ENCODE data around the gene PRPF40B. TPM values are rescaled to one million over a fixed set of nuclear protein-coding genes. Genes with fewer than 3 reads are reported as not detected.
A peak's percentile ranks its signal among the peaks of the same experiment; 100 is the strongest.

The PRPF40B gene
- total RNA-seq, 1 donor from 2014 or later, result 16.1 TPM

DNA sequence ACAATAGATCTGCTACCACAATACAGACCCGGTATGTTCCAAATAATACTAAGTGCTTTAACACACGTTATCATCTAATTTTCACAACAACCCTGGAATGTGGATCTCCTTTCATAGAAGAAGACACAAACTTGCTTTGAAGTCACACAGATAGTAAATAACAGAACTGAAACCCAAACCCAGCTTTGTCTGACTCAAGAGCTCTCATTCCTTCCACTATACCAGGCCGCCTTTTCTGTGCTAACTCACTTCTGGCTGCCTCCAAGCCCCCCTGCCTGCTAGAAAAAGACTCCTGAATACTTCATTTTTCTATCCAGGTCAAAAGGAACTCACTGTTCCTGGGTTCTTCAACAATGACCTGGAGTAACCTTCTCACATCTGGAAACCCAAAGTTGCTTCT is 37.8 kb downstream of the PRPF40B start:
- ATAC-seq, result no peak

DNA sequence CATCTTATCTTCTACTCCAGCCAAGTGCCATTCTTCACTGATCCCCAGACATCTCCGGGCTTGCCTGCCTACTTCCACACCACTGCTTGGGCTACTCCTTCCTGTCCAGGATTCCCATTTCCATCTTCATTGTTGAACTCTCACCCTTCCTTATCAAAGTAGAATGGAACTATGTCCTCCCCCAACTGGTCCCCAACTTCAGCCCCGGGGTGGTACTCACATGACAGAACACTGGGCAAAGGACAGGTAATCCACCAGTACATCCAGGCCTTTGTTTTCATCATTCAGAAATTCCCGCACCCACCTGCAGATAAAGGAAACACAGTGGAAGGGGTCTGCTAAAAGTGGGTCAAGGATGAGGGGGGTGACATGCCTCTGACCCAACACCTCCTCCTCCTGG is 38.4 kb downstream of the PRPF40B start:
- ATAC-seq, result no peak

DNA sequence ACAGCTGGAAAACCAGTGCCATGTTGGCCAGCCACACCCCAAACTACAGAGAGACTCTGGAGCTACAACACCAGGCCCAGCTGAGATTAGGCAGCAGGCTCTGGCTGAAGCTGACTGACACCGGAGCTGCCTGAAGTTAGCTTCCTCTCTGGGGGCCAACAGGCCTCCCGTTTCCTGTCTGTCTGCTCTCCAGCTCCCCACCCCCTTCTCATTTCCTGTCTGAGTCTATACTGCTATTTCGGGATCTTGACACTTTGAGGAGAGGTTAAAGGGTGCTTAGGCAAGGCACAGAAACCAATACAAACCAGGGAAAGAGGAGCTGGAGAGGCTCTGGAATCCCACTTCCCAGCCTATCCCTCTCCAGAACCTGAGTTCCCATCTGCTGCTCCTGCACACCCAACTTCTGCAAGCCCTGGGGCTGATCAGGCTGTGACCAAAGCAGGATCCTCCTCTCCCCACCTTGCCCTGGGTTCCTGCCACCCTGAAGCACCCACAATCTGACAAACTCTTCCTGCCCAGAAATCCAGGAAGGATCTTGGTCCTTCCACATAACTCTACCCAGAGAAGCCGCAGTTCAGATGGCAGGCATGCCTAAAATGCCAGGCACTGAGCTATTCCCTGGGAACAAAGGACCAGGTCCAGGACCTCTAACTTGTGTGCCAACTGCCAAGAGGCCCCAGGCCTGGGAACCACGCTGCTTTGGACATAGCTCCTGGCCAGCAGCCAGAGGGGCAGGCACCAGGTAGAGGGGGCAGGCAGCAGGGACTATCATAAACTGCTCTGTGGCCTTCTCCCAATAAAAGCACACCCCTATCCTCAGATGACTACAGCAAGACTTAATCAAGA is 39.9 kb downstream of the PRPF40B start:
- ATAC-seq, result peak; percentile 66

DNA sequence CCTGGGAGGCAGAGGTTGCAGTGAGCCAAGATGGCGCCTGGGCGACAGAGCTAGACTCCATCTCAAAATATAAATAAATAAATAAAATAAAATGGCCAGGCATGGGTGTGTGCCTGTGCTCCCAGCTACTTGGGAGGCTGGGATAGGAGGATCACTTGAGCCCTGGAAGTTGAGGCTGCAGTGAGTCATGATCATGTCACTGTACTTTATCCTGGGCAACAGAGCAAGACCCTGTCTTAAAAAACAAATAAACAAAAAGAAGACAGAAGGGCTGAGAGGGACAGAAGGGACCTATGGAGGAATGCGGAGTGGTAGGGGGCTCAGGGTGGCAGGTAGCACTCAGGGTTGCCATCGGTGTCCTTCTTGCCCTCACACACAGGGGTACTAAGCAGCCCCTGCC is 40.8 kb downstream of the PRPF40B start:
- no peak for ATAC-seq

DNA sequence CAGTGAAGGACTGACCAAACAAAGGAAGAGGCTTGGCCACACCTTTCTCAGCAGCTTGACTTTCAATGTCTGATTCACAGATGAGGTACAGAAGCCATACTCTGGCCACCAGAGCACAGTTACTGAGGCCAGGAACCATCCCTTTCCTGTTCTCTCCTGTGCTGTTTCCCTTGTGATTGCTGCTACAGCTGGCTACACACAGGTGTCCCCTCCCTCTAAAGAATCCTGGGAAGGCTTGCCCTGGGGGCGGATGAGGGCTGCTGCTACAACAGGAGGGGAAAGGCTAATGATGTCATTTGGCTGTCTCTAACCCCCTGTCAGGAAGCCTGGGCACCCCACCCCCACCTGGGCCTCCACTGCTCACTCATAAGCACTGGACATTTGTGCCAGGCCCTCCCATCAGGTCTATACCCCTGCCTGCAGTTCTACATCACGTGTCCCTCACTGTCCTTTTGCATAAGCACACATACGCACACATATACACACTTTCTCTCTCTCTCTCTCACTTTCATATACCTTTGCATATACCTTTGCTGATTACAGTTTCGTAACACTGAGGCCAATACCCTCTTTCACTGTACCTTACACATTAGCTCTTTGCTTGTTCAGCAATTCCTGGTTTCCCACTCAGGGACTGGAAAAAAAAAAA is 41.4 kb downstream of the PRPF40B start:
- ATAC-seq, result peak; percentile 30

DNA sequence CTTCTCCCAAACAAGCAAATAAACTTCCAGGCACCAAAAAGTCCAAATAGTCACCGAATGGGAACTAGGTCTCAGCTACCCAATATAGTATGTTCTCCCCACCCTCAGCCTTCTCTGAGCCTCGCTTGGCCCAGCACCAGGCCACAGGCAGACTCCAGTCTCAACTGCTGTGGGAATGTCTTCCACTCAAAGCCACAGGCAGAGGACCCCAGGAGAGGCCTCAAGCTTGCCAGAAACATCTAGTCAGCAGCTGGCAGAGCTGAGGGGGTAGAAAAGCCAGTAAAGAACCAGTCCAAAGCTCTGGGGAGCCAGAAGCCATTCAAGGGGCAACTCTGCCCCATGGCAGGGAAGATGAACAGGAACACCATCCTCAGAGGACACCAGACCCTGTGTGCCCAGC is 42.0 kb downstream of the PRPF40B start:
- ATAC-seq, result no peak

DNA sequence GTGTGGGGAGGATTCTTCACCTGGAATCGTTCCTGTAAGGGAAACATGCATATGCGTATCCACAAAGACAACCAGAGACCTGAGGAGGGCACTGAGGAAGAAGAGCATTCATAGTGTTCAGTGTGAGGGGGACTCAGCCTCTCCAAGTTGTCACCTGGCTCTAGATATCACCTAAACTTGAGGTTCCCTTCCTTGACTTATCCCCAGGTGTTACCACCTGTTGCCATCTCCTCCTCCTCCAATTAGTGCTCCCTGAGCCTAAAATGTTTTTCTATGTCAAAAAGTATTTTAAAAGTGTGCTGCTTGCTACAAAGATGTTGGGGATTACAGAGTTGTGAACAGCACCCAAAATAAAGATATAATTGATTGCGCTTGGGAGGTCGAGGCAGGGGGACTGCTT is 42.8 kb downstream of the PRPF40B start:
- ATAC-seq, result no peak

DNA sequence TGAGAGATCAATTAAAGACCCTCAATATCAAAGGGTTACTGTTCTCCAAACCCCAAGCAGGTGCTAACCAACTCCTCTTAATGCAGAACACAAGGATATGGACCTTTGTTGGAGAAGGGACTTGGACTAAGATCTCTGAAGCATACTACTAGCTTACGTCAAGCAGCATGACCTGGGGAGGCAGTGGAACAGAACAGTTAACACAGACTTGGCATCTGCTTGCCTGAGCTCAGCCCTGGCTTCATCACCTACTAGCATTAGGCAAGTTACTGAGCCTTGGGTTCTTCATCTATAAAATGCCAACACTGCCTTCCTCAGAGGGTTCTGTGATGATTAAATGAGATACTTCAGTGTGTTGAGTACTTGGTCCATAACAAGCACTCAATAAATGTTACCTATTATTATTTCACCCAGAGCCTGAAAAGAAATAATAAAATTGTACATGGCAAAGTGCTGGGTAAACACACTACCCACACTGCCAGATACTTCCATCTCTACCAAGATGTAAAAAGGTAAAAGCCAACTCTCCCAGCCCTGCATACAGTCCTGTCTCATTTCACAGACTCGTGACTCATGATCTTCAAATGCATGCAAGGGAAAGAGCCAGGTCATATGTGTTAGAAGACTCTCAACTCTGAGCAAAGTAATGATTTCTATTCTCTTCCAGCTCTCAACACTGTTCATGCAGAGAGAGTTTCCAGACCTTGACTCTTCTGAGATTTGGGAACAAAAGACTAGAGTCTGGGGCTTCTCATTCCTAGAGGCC is 44.1 kb downstream of the PRPF40B start:
- no peak for ATAC-seq

DNA sequence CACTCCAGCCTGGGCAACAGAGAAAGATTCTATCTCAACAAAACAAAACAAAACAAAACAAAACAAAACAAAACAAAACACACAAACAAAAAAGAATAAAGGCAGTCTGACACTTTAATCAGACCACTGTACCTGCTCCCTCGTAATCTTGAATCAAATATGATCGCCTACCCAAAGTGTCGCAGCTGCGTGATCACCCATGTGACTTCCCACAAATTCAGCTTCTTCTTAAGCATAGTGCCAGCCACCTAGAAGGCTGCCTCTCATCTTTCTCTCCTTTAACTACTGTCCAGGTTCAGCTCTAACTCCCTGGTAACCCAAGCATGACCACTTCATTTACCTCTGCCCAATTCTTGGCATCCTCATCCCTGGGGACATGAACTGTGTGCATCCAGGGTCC is 46.4 kb downstream of the PRPF40B start:
- ATAC-seq, result no peak

DNA sequence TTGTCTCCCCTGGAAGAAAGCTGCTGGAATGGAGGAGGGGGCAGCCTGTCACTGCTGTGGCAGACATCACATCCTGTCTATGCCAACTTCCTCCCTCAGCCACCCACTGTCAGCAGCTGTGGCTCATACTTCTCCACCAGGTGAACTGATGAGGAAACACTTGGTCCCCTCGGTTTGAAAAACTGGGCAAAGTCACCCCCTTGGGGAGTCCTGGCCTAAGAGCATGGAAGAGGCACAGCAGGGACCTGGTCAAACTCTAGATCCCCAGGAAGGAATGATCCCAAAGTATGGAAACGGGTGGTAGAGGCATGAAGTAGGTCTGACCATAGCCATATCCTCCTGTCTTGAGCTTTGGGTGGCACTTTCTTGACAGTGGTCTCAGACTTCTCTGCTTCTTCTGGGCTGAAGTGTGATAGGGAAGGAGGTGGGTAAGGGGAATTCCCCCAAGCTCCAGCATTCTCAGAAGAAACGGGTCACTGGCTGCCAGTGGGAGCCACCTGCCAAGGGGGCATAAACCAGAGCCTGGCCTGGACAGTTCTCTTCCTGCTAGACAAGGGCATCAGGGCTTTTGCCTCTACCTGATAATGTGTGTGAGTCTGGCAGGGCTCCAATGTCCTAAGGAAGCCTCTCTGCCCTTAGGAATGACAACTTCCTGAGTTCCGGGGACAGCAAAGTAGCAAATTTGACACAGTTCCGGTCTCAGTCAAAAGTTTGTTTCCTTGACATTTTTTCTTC is 47.8 kb downstream of the PRPF40B start:
- peak; percentile 40 for ATAC-seq

DNA sequence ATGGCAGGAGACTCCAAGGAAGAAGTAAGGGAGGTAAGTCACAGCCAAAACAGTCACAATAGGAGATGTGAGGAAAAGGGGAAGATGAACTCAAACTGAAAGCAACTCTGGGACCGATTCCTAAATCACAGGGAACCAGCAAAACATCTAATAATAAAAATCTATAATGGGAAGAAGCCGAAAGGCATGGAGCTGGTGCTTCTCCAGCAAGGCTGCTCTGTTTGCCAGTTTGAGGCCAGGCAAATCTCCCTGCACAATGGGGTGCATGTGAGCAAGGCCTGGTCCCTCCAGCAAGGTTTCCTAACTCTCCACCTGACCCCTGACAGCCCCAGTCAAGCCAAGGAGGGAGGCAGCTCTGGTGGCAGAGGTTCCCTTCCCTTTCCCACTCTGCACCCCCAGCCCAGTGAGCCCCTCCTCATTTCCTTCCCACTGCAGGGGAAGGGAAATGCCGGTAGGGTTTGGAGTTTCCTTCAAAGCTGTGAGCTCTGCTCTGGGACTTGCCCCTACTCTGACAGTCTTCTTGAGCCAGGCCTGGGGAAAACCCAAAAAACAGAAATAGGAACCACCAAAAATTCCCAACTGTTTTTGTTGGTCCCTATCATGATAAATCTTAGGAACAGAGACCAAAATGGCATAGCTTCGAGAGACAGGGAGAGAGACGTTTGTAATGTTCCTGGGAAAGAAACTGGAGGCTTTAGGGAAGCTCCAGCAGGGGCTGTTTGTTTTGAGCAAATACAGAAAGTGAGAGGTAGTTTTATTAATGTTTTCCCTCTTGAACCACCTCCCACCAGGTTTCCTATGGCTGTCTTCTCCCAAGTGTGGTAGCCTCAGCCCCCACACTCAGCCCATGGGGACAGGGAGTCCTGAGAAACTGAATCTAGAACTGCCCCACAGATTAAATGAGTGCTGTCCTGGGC is 49.2 kb downstream of the PRPF40B start:
- no peak for ATAC-seq

DNA sequence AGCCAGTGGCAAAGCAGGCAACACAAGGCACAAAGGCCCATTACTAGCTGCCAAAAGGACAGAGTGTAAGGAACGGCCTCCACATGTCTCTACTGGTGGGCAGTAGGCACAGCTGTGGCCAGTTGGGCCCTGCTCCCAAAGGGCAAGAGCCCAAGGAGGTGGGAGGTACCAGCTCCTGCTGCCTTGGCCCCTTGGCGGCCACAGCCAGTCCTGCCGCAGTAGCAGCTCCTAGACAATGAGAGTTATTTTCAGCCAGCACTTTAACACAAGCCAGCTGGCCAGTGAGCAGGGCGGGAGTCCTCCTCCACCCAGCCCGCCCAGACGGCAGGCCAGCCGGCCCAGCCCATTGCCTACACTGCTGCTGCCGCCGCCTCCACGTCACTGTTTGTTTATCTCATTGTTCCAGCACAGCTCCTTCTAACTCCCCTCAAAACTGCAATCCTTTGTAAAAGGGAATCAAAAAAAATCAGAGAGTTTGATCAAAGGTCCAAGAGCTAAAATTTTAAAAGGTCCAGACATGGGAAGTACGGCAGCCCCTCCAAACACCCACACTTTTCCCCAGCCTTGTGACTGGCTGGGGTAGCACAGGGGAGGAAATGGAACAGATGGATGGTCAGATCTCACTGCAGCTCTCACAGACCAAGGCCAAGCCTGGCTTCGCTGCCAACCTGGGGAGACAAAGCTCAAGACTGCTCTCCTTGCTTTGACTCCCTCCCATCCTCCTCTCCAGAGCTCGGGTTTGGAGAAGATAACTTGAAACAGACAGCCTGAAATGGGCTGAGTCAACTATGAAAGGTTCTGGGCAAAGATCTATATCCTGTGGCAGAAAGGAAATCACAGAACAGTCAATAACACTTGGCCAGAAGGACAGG is 50.3 kb downstream of the PRPF40B start:
- ATAC-seq, result peak; percentile 84

DNA sequence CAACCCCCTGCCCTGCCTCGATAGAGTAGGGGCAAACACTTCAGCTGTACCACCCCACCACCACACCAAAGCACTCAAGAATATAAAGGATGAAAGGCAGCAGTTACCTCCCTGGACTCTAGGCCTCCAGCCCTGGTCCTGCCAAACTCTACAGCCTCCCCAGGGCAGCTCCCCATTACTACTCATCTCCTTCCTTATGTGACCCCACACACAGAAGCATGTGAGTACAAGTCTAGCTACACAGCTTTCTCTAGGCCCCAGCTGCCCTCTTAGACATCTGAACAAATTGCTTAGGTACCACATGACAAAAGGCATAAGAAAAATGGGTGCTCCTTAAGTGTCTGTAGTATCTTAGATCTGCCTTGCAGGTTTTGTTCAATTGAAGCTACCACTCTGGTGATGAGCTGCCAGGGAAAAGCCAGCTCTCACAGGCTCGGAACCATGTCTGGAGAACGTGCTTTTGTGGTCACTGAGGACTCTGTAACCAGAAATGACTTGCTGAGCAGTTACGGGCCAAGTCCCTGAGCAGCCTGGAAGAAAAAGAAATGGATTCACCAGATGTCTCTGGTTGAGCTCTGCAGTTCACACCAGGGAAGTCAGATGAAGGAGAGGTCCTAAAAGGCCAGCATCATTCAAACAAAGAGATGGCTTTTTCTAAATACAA is 51.1 kb downstream of the PRPF40B start:
- no peak for ATAC-seq

DNA sequence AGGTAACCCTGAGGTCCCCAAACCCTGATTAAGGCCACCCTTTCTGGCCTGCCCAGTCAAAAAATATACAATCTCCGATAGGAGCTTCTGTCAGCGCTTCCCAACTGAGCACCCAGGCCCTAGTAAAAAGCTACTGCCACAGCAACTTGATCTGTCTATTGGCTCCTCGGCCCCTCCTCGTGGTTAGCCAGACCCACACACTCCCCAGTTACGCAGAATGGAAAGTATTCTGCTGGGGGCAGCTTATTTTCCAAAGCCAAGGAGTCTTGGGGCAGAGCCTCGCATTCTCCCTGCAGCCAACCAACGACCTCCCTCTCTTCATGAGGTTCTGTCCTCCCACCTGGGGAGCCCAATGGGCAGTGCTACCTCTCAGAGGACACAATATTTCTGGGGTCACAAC is 51.8 kb downstream of the PRPF40B start:
- ATAC-seq, result no peak

DNA sequence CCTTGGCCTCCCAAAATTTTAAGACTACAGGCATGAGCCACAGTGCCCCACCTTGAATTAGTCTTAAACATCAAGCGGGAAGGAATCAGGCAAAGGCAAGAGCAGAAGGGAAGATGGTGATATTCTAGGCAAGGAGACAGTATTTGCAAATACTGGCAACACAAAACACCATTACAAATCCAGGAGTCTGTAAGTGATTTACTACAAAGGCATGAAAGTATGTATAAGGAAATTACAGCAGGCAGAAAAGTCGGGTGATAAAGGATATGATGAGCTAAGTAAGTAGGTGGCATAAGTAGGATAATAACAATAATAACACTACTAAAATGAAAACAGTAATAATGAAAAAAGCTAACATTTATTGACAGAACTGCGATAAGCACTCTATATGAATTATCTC is 55.4 kb downstream of the PRPF40B start:
- ATAC-seq, result no peak

DNA sequence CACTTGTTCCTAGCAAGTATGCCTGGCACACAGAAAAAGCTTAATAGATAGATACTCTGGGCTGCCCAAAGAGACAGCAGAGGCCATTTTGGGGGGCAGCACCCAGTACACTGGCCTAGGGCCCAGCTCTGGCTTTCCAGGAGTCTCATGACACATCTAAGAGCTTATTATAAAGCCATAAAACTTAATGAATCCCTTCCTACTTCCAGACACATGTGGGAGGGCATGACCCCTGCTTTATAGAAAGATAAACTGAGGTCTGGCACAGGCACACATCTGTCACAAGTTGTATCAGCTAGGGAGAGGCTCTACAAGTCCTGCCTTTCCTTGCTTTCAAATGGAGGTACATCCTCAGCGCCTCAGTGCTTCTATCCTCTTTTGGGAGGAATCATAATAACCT is 56.7 kb downstream of the PRPF40B start:
- ATAC-seq, result no peak

DNA sequence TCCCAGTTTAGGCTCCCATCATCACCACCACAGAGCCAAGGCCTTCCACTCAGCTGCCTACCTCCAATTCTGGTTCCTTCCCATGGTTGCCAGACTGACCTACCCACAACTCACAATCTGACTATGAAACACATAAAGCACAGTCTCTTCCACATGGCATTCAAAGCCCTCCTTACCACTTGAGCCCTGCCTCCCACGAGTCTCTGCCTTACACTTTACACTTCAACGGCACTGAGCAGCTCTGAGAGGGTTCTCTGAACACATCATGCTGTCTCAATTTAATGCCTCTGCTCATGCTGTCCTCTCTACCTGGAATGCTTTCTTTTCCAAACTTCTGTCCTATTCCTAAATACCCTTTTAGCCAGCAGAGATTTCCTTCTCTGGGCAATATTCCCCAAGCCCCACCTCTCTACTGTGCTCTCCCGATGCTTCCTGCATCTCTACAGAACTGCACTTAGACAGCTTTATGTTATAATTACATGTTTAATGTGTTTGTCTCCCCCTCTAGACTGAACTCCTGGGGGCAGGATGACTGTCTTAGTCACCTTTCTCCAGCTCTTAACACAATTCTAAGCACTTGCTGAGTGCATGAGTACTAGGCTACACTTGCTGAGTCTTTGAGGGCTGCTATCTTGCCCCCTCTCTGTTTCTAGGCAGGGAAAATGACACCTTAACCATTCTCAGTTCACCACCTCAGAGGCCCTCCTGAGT is 60.4 kb downstream of the PRPF40B start:
- ATAC-seq, result no peak

DNA sequence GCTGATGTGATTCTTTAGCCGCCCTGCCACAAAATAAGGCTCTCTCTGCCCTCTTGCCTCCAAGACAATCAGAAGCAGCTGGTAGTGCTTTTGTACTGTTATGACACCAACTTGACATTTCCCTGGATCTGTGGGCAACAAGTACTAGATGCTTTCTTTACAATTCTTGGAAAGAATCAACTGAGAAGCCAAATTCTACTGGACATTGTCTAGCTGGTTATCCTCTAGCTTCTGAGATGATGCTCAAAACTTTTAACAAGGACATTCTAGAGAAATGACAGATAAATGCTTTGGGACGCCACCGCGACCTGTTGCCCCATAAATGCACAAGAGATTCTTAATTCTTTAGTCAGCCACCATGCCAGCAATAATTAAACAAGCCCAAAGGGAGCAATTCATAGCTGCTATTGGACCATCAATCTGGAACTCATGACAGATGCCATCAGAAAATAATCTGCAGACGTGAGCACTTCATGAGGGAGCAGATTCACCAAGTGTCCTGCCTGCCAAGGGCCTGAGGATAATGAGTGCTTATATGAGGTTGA is 61.0 kb downstream of the PRPF40B start:
- ATAC-seq, result no peak

DNA sequence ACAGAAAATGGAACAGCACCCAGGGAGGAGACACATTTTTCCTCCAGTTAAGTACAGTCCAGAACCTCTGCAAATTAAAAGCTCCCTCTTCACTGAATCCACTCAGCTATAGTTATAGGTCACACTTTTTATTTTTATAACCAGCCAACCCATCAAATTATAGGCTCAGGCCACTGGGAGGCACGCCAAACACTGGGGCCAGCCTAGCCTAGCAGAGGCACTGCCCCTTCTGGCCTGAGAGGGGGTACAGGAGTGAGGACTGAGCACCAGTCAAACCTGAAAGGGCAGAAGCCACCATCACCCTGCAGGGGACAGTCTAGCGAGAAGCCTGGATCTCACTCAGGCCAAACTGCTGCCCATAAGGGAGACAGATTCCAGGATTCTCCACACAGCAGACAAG is 64.6 kb downstream of the PRPF40B start:
- no peak for ATAC-seq
